Measurements from ENCODE around the gene PDIA3. TPM values are rescaled to one million over a fixed set of nuclear protein-coding genes. Genes with fewer than 3 reads are reported as not detected.

Gene PDIA3
- total RNA-seq, 1 experiment from 2014 or later = 538 TPM

- intact Hi-C loops (cut with micrococcal nuclease; ENCODE audit: unreplicated experiment) (no loop called here), in situ Hi-C loops (cut with HindIII; ENCODE audit: low pct_unique_long_range_greater_than_20kb, low sequenced_read_pairs) (no loop called here)
- ChIA-PET CTCF (no interaction called here), POLR2A (no interaction called here)
- no TSS peak for BruUV-seq (replicated peaks)
- Histone ChIP-seq H3K9me3 (ENCODE audit: control insufficient read depth, insufficient read depth, low read depth, low read length) (no peaks in the 10 kb centered on the region), H3K27me3 (ENCODE audit: control insufficient read depth, insufficient read depth, low read length) (no peaks in the 10 kb centered on the region), H3K4me1 (ENCODE audit: control insufficient read depth, insufficient read depth, low read length) (0 out of 2 replicates have a peak, but pooled peaks cover 3% of the 10 kb centered on the region), H3K36me3 (ENCODE audit: control insufficient read depth, insufficient read depth, low read length) (peaks cover 36% of the 10 kb centered on the region), H3K27ac (ENCODE audit: low read length) (no peak overlapping the region), H3K4me3 (ENCODE audit: low read depth in 2 of 2, low read length in 2 of 2) (no peak overlapping the region)
- ATAC-seq = no peak
- no peak for DNase-seq (ENCODE audit: low read depth, low spot score)
- no peak for TF ChIP-seq TCF7L2 (IDR thresholded peaks at IDR 0.05; ENCODE audit: low read depth, low read length)
- TF ChIP-seq CTCF (IDR thresholded peaks at IDR 0.05) = no peak
- TF ChIP-seq SIN3A (IDR thresholded peaks at IDR 0.05; ENCODE audit: borderline replicate concordance, insufficient read depth, low read depth, low read length) = no peak
- no peak for TF ChIP-seq POLR2AphosphoS5 (IDR thresholded peaks at IDR 0.05; ENCODE audit: low read depth, low read length)
Observed at GRCh38 chr15:43771816-43772215, 25.6 kb downstream of the PDIA3 start.

- BruUV-seq (replicated peaks) = no TSS peak
- Histone ChIP-seq H3K36me3 (ENCODE audit: control insufficient read depth, insufficient read depth, low read length) (peaks cover 34% of the 10 kb centered on the region), H3K27ac (ENCODE audit: low read length) (no peak overlapping the region), H3K27me3 (ENCODE audit: control insufficient read depth, insufficient read depth, low read length) (no peaks in the 10 kb centered on the region), H3K4me3 (ENCODE audit: low read depth in 2 of 2, low read length in 2 of 2) (no peak overlapping the region), H3K9me3 (ENCODE audit: control insufficient read depth, insufficient read depth, low read depth, low read length) (no peaks in the 10 kb centered on the region), H3K4me1 (ENCODE audit: control insufficient read depth, insufficient read depth, low read length) (0 out of 2 replicates have a peak, but pooled peaks cover 3% of the 10 kb centered on the region)
- ChIA-PET POLR2A (no interaction called here), CTCF (no interaction called here)
- DNase-seq (ENCODE audit: low read depth, low spot score) = no peak
- TF ChIP-seq TCF7L2 (IDR thresholded peaks at IDR 0.05; ENCODE audit: low read depth, low read length) = no peak
- TF ChIP-seq SIN3A (IDR thresholded peaks at IDR 0.05; ENCODE audit: borderline replicate concordance, insufficient read depth, low read depth, low read length) = no peak
- TF ChIP-seq CTCF (IDR thresholded peaks at IDR 0.05) = no peak
- no peak for TF ChIP-seq REST (IDR thresholded peaks at IDR 0.05; ENCODE audit: insufficient read depth in 1 of 2, low read depth in 2 of 2, low read length in 1 of 2)
- no peak for TF ChIP-seq POLR2AphosphoS5 (IDR thresholded peaks at IDR 0.05; ENCODE audit: low read depth, low read length)
- in situ Hi-C loops (cut with HindIII; ENCODE audit: low pct_unique_long_range_greater_than_20kb, low sequenced_read_pairs) (no loop called here), intact Hi-C loops (cut with micrococcal nuclease; ENCODE audit: unreplicated experiment) (no loop called here)
- ATAC-seq = no peak
Observed at GRCh38 chr15:43772624-43773023, 26.4 kb downstream of the PDIA3 start.

Measured in Panc1 (cell line).